ENCODE measurements around the gene PPM1B. TPM values are rescaled to one million over a fixed set of nuclear protein-coding genes. Genes with fewer than 3 reads are reported as not detected.
"Not testable (repeated sequence)": the region's sequence is repeated elsewhere in the genome, so short reads cannot be mapped to it uniquely, and the experiment has no call there.

Gene PPM1B
- total RNA-seq, 2 experiments from 2014 or later, result 38.9 to 40.4 TPM

GRCh38 chr2:44245083-44245861 is 76.6 kb downstream of the PPM1B start:
- Mint-ChIP-seq H3K4me3 (no peak overlapping the region), H3K27ac (no peak overlapping the region), H3K9me3 (no peaks in the 10 kb centered on the region), H3K36me3 (no peaks in the 10 kb centered on the region), H3K4me1 (peaks cover 15% of the 10 kb centered on the region), H3K27me3 (no peaks in the 10 kb centered on the region)
- DNase-seq, result no peak

GRCh38 chr2:44246436-44246835 is 77.8 kb downstream of the PPM1B start:
- no peaks in the 10 kb centered on the region for H3K36me3 Mint-ChIP-seq
- no peaks in the 10 kb centered on the region for H3K9me3 Mint-ChIP-seq
- no peak overlapping the region for H3K27ac Mint-ChIP-seq
- no peak overlapping the region for H3K4me3 Mint-ChIP-seq
- no peak for DNase-seq
- no peaks in the 10 kb centered on the region for H3K27me3 Mint-ChIP-seq
- peaks cover 18% of the 10 kb centered on the region for H3K4me1 Mint-ChIP-seq

GRCh38 chr2:44246840-44247369 is 78.2 kb downstream of the PPM1B start:
- no peaks in the 10 kb centered on the region for H3K9me3 Mint-ChIP-seq
- H3K27ac Mint-ChIP-seq, result no peak overlapping the region
- no peaks in the 10 kb centered on the region for H3K36me3 Mint-ChIP-seq
- H3K27me3 Mint-ChIP-seq, result no peaks in the 10 kb centered on the region
- peaks cover 18% of the 10 kb centered on the region for H3K4me1 Mint-ChIP-seq
- no peak overlapping the region for H3K4me3 Mint-ChIP-seq
- DNase-seq, result no peak

- H3K36me3 Mint-ChIP-seq, result no peaks in the 10 kb centered on the region
- DNase-seq, result no peak
- H3K9me3 Mint-ChIP-seq, result peaks cover 4% of the 10 kb centered on the region
- H3K27me3 Mint-ChIP-seq, result no peaks in the 10 kb centered on the region
- peaks cover 16% of the 10 kb centered on the region for H3K4me1 Mint-ChIP-seq
- H3K27ac Mint-ChIP-seq, result no peak overlapping the region
- no peak overlapping the region for H3K4me3 Mint-ChIP-seq
Observed at GRCh38 chr2:44247924-44248323, 79.2 kb downstream of the PPM1B start.

GRCh38 chr2:44249269-44249668 is 80.6 kb downstream of the PPM1B start:
- not testable (repeated sequence) for DNase-seq

GRCh38 chr2:44250376-44250775 is 81.7 kb downstream of the PPM1B start:
- Mint-ChIP-seq H3K27ac (no peak overlapping the region), H3K4me1 (peaks cover 10% of the 10 kb centered on the region), H3K36me3 (no peaks in the 10 kb centered on the region)

More at GRCh38 chr2:44249269-44249668, 80.6 kb downstream of the PPM1B start:
- H3K4me1 Mint-ChIP-seq, result peaks cover 12% of the 10 kb centered on the region
- not testable (repeated sequence) for H3K4me3 Mint-ChIP-seq, H3K27ac Mint-ChIP-seq, H3K36me3 Mint-ChIP-seq, H3K9me3 Mint-ChIP-seq, H3K27me3 Mint-ChIP-seq

GRCh38 chr2:44254023-44254422 is 85.3 kb downstream of the PPM1B start:
- Mint-ChIP-seq H3K27ac (no peak overlapping the region), H3K36me3 (no peaks in the 10 kb centered on the region), H3K4me3 (no peak overlapping the region), H3K27me3 (no peaks in the 10 kb centered on the region), H3K4me1 (peaks cover 7% of the 10 kb centered on the region), H3K9me3 (peaks cover 4% of the 10 kb centered on the region)
- no peak for DNase-seq

More at GRCh38 chr2:44250376-44250775, 81.7 kb downstream of the PPM1B start:
- Mint-ChIP-seq H3K4me3 (no peak overlapping the region), H3K9me3 (peaks cover 4% of the 10 kb centered on the region), H3K27me3 (no peaks in the 10 kb centered on the region)
- DNase-seq, result no peak

GRCh38 chr2:44255704-44256103 is 87.0 kb downstream of the PPM1B start:
- H3K27me3 Mint-ChIP-seq, DNase-seq, H3K4me1 Mint-ChIP-seq, H3K36me3 Mint-ChIP-seq, H3K9me3 Mint-ChIP-seq, H3K4me3 Mint-ChIP-seq, H3K27ac Mint-ChIP-seq: not testable (repeated sequence)

GRCh38 chr2:44257802-44258201 is 89.1 kb downstream of the PPM1B start:
- not testable (repeated sequence) for H3K9me3 Mint-ChIP-seq, H3K27ac Mint-ChIP-seq, H3K27me3 Mint-ChIP-seq, DNase-seq, H3K4me1 Mint-ChIP-seq, H3K4me3 Mint-ChIP-seq, H3K36me3 Mint-ChIP-seq

GRCh38 chr2:44267269-44267795 is 98.7 kb downstream of the PPM1B start:
- Mint-ChIP-seq H3K4me3 (no peak overlapping the region), H3K27me3 (no peaks in the 10 kb centered on the region), H3K4me1 (no peaks in the 10 kb centered on the region), H3K27ac (no peak overlapping the region), H3K9me3 (no peaks in the 10 kb centered on the region), H3K36me3 (no peaks in the 10 kb centered on the region)
- DNase-seq, result no peak

- H3K36me3 Mint-ChIP-seq, result no peaks in the 10 kb centered on the region
- no peak overlapping the region for H3K27ac Mint-ChIP-seq
- no peak for DNase-seq
- no peak overlapping the region for H3K4me3 Mint-ChIP-seq
- no peaks in the 10 kb centered on the region for H3K4me1 Mint-ChIP-seq
- no peaks in the 10 kb centered on the region for H3K9me3 Mint-ChIP-seq
- H3K27me3 Mint-ChIP-seq, result no peaks in the 10 kb centered on the region
Observed at GRCh38 chr2:44267796-44268648, 99.3 kb downstream of the PPM1B start.

GRCh38 chr2:44269831-44270230 is 101.2 kb downstream of the PPM1B start:
- no peak overlapping the region for H3K27ac Mint-ChIP-seq
- H3K4me1 Mint-ChIP-seq, result no peaks in the 10 kb centered on the region
- no peak overlapping the region for H3K4me3 Mint-ChIP-seq
- no peak for DNase-seq
- H3K27me3 Mint-ChIP-seq, result no peaks in the 10 kb centered on the region
- H3K9me3 Mint-ChIP-seq, result no peaks in the 10 kb centered on the region
- no peaks in the 10 kb centered on the region for H3K36me3 Mint-ChIP-seq

- no peaks in the 10 kb centered on the region for H3K9me3 Mint-ChIP-seq
- H3K27ac Mint-ChIP-seq, result no peak overlapping the region
- H3K36me3 Mint-ChIP-seq, result no peaks in the 10 kb centered on the region
- H3K4me3 Mint-ChIP-seq, result no peak overlapping the region
- no peaks in the 10 kb centered on the region for H3K4me1 Mint-ChIP-seq
- H3K27me3 Mint-ChIP-seq, result no peaks in the 10 kb centered on the region
- no peak for DNase-seq
Observed at GRCh38 chr2:44271296-44271695, 102.6 kb downstream of the PPM1B start.

- Mint-ChIP-seq H3K27ac (no peak overlapping the region), H3K4me3 (no peak overlapping the region), H3K9me3 (no peaks in the 10 kb centered on the region), H3K4me1 (no peaks in the 10 kb centered on the region), H3K27me3 (no peaks in the 10 kb centered on the region), H3K36me3 (no peaks in the 10 kb centered on the region)
- DNase-seq, result no peak
Observed at GRCh38 chr2:44273076-44273475, 104.4 kb downstream of the PPM1B start.

- Mint-ChIP-seq H3K27ac (no peak overlapping the region), H3K4me1 (no peaks in the 10 kb centered on the region), H3K4me3 (no peak overlapping the region), H3K36me3 (no peaks in the 10 kb centered on the region), H3K9me3 (no peaks in the 10 kb centered on the region), H3K27me3 (no peaks in the 10 kb centered on the region)
- DNase-seq, result no peak
Observed at GRCh38 chr2:44273596-44273995, 104.9 kb downstream of the PPM1B start.
